Lower leg skin (tissue), 3 donors: ENCODE results near the gene MCCC1.

Experiments
- CTCF ChIP-seq, 3 donors: fragments of 450-650 bp; IDR thresholded peaks; one replicate each; pipeline ENCODE4 v1.5.1; 2016; ENCODE audit warnings: antibody characterized with exemption in 3 of 3, mild to moderate bottlenecking in 3 of 3, moderate library complexity in 2 of 3
- POLR2A ChIP-seq, 2 donors: fragments of 450-650 bp; IDR thresholded peaks; one replicate each; pipeline ENCODE4 v1.6.1; 2016 to 2017; ENCODE audit warnings: antibody characterized with exemption in 2 of 2, mild to moderate bottlenecking in 1 of 2, moderate library complexity in 1 of 2

DNA sequence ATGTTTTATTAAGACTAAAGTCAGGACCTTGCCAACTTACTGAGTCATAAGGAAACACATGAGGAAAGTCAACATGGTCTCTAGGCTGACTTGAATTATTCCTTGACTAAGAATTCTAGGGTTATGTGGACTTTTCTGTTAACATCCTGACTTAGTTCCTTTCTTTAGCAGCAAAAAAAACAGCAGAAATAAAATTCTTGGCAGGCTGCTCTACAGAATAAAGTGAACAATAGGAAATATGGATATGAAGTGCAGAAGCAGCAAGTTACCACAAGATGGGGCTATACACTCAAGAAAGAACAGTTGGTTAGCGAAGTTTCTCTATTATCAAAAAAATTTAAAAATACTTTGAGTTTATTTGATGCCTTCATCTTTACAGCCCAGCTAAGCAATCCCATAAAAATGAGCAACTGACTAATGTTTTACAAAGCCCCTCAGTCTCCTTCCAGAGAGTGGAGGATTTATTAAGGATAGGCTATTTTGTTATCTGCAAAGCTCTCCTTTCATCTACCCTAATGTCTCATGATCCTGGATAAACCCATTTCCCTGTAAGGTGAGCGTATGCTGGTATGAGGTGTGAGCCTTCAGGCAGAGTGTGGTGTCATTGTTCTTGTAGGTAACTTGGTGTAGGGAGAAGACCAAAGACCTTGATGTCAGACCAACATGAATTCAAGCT, 23.1 kb upstream of the MCCC1 start:
- TF ChIP-seq CTCF (IDR thresholded peaks at IDR 0.05) (peak in 1 of 3 donors; percentile 37), POLR2A (IDR thresholded peaks at IDR 0.05) (no peak)
